Hematopoietic multipotent progenitor cell (in vitro differentiated cells): ENCODE data around the gene GSG1. TPM values are rescaled to one million over a fixed set of nuclear protein-coding genes. Genes with fewer than 3 reads are reported as not detected.
"Not testable (repeated sequence)": the region's sequence is repeated elsewhere in the genome, so short reads cannot be mapped to it uniquely, and the experiment has no call there.

Experiments
- DNase-seq, 3 donors: peaks; one replicate each; pipeline ENCODE4 v3.0.0-alpha.2; 2011 to 2015; ENCODE audit warnings: low read depth in 2 of 3, low spot score in 2 of 3
- total RNA-seq: library from RNA; depleted of rRNA; stranded (reverse); fragments of >200 nt; gene quantifications from one replicate; pipeline ENCODE4 v1.2.3, GENCODE V29; 2012

The GSG1 gene
- total RNA-seq, 1 donor = under 0.01 TPM

DNA sequence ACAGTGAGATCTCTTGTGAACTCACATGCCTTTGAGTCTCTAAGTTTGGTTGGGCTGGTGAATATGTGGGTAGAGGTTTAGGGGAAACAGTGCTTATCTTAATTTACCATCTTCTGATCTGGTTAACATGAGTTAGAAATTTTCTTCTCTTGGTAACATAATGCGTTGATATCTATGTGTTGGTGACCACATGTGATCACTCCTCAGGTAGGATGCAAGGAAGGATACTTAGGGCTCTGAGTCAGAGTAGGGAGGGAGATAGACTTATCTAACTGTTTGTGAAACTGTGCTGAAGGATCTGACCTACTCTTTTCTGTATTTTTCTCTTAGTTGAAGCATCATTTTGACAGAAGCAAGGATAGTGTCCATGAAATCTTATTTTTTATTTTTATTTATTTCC is 36.1 kb downstream of the GSG1 start:
- DNase-seq = no peak

DNA sequence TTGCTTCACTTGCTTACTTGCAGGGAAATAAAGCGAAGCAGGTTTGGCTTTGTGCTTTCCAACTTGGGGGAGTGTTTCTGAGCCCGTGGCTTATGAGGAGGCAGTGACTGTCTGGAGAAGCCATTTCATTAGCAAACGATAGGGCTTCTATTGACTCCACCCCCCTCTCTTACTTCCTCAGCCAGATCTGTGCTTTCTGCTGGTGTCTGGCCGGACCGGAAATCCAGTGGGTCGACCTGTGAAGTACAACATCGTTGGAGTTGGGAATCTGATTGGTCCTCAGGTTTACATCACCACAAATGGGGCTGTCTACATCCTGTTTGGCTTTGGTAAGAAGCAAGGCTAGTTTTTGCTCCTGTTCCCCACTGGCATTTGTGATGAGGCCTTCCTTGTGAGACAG is 37.0 kb downstream of the GSG1 start:
- no peak for DNase-seq

DNA sequence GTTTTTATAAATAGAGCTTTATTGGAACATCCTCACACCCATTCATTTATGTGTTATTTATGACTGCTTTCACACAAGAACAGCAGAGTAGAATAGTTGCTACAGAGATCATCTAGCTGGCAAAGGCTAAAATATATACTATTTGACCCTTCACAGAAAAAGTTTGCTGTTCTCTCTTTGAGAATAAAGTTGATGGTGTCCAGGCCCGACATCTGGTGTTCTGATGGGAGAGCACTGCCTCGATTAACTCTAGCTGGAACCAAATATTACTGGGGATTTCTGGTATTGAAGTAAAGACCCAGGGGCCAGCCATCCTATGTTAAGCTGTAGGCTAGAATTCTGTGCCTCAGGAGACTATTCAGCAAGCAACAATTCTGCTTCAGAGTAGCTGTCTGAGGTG is 37.5 kb downstream of the GSG1 start:
- no peak for DNase-seq

DNA sequence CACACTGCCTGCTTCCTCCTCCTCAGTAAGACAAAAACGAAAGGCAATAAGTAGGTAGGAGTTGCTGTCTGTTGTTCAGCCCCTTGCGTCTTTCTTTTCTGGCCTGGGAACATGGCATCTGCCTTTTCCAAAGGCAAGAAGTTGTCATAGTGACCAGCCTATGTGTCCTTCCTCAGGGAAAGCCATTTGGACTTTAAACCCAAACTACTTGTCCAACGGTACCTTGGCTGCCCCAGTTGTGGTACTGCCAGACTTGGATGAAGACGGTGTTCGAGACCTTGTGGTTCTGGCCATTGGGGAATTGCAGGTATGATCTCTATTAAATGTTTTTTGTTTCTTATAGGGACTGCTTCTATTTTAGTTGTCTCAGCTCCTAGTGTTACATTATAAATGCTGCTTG is 40.8 kb downstream of the GSG1 start:
- DNase-seq = no peak

DNA sequence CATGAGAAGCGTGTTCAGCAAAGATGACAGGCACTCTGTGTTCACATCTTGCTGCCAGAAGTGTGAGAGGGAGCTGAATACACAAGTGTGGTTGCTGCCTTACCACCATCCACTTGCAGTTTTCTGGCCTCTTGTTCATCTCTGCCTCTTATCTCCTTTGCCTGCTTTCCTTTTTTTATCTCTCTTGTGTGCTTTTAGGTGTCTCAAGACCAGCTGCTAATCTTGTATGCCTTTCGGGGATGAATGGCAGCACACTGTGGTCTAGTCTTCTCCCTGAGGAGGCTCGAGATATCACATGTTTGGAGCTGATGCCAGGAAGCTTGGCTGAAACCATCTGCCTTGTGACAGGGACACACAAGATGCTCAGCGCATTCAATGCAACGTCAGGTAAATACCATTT is 42.1 kb downstream of the GSG1 start:
- DNase-seq = peak in 2 of 3 donors; percentile 15 to 20

GRCh38 chr12:13060581-13060980 is 42.9 kb downstream of the GSG1 start:
- no peak for DNase-seq

- not testable (repeated sequence) for DNase-seq
These were observed 49.9 kb downstream of the GSG1 start for GRCh38 chr12:13053617-13054016.

- DNase-seq = no peak
These were observed 51.0 kb downstream of the GSG1 start for GRCh38 chr12:13052421-13052820.

- no peak for DNase-seq
These were observed 53.7 kb downstream of the GSG1 start for GRCh38 chr12:13049816-13050215.

DNA sequence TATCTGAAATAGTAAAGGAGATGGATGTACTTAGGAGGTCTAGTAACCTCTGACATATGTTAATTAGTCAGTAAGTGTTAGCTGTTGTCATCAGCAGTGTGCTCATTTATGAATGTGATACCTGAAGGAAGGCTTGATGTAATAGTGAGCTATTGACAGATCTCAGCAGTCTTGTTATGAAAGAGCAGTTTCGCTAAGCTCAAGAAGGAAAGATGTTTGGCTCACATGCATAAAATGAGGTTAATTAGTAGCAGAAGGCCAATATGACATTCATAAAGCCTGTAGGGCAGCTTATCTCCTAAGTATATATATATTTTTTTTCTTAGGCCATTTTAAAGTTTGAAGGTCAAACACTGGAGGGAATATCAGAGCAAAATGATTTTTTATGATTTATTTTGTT is 56.5 kb downstream of the GSG1 start:
- DNase-seq = no peak

GRCh38 chr12:13045816-13046215 is 57.7 kb downstream of the GSG1 start:
- no peak for DNase-seq

GRCh38 chr12:13044906-13045299 is 58.6 kb downstream of the GSG1 start:
- no peak for DNase-seq

DNA sequence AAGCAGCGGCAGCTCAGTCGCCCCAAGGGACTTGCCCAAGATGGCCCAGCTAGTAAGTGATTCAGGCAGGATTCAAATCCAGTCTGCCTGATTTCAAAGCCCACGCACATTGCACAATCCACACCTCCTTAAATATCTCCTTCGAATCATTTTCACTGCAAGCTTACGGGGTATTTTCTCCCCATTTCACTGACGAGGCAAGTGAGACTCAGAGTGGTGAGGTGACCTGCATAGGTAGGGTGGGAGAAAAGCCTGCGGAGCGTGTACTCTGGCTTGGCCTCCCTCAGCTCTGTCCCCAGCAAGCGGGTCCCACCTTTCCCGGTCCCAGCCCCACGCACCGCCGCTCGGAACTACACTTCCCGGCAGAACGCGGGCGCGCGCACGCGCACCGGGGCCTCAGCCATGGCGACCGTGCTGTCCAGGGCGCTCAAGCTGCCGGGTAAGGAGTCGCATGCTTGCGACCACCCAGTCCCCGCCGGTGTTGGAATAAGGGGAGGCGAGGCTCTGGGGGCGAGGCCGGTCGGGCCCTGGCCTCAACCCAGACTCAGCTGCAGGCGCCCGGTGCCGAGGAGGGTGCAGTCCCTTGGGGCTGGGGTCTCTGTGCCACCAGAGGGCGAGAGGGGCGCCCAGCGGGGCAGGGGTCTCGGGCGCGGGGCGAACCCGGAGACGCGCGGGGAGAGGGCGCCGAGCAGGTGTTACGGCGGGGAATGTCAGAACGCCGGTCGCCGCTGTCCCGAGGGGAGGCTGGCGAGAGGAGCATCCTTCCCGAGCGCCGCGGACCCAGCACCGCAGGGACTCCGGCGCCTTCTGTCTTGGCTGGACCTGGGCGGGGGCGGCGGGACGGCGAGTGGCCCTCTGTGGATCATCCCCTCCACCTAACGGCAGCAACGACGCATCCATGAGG is 59.2 kb downstream of the GSG1 start, which contains the start of gene FAM234B:
FAM234B (plus strand) TSS at position 380 of the 904 bp plus-strand sequence; CDS start at position 403, 23 bp downstream.
- DNase-seq = peak; percentile 44 to 68 (median 63)

GRCh38 chr12:13042666-13043230 is 60.7 kb downstream of the GSG1 start:
- no peak for DNase-seq

DNA sequence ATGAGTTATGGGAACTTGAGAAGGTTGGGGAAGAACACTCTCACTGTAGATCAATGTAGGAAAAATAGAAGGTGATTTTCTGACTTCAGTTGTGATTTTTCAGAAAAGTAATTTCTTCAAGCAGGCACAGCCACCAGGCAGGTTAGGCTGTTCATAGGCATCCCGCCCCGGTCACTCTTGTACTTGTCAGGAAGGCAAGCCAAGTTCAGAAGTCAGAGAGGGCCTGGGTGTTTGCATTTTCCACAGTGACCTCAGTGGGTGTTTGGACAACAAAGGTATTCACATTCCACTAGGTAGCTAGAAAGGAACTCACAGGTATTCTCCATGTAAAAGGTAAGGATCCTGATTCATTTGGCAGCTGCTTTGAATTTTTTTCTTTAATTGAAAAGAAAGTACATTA is 62.2 kb downstream of the GSG1 start:
- DNase-seq = no peak

DNA sequence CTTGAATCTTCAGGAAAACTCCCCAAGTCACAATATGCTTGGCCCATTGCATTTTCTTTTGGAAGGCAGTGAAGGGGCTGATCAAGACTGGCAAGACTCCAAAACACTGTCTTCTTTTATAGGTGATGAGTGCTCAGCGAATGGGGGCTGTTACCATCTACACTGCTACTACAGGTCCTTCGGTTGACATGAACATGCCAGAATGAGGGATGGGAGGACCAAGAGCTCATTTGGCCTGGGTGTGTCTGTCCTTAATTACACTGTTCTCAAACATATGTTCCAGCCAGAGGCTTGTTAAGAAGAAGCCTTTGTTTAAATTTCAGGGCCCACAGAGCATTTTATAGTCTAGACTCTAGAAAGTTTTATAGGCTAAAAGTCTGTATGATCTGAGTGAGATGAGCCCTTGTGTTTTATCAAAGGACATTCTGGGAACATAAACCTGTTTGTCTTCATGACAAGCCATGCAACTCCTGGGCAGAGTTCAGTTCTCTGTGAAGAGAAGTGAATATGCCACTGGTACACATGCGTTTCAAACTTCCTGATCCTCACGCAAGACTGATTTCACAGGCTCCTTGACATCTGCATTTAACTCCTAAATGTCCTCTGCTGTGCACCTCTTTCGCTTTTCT is 64.0 kb downstream of the GSG1 start:
- no peak for DNase-seq

DNA sequence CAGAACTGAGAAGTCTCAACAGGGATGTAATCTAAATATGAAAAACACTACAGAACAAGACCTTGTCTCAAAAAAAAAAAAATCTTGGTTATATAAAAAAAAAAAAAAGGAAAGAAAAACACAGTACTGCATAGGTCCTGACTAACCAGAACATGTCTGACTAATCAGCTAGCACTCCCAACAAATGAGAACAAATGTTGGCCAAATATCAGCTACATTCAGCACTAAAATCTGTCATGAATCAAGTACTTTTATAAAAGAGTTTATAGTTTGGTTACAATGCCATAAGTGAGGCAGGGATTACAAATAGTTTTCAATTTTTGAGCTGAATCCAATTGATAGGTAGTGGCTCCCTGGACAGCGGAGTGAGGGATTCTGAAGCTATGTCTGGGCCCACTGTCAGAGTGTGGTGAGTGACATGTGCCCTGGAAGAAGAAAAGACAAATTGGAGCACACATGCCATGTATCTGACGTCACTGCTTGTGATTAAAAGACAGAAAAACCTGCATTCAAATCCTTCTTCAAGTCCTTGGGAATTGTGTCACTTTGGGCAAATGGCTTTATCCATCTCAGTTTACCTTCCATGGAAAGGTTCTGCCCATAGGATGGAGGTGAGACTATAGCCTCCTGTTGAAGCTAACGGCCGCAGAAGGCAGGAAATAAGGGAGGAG is 64.8 kb downstream of the GSG1 start:
- DNase-seq = no peak

DNA sequence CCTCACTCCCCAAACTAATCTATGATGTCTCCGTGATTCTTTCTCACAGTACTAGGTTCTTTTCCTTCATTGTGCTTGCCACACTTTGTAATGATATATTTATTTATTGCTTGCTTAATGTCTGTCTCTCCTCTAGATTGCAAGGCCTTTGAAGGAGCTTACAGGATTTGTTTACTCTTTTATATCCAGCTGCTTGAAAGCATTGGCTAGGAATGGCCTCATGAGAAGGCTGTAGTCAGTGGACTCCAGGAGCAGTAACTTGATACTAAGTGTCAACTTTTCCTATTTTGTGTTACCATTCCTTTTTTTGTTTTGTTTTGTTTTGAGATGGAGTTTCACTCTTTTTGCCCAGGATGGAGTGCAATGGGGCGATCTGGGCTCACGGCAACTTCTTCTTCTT is 66.6 kb downstream of the GSG1 start:
- no peak for DNase-seq

DNA sequence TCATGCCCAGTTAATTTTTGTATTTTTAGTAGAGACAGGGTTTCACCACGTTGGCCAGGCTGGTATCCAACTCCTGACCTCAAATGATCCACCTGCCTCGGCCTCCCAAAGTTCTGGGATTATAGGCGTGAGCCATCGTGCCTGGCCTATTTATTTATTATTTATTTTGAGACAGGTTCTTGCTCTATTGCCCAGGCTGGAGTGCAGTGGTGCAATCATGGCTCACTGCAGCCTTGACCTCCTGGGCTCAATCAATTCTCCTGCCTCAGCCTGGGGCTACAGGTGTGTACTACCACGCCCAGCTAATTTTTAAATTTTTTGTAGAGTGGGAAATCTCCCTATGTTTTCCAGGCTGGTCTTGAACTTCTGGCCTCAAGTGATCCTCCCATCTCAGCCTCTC is 68.1 kb downstream of the GSG1 start:
- not testable (repeated sequence) for DNase-seq
